Measurements from ENCODE around the gene MTHFS. TPM values are rescaled to one million over a fixed set of nuclear protein-coding genes. Genes with fewer than 3 reads are reported as not detected.
A peak's percentile ranks its signal among the peaks of the same experiment; 100 is the strongest.

MTHFS gene
- total RNA-seq, 1 experiment from 2014 or later: 23.3 TPM

GRCh38 chr15:79875213-79875612 is 21.6 kb downstream of the MTHFS start:
- no peak for DNase-seq (ENCODE audit: low spot score)

GRCh38 chr15:79874242-79874641 is 22.6 kb downstream of the MTHFS start:
- DNase-seq (ENCODE audit: low spot score): peak; percentile 67

GRCh38 chr15:79872358-79873017 is 24.3 kb downstream of the MTHFS start:
- peak; percentile 83 for DNase-seq (ENCODE audit: low spot score)

DNA sequence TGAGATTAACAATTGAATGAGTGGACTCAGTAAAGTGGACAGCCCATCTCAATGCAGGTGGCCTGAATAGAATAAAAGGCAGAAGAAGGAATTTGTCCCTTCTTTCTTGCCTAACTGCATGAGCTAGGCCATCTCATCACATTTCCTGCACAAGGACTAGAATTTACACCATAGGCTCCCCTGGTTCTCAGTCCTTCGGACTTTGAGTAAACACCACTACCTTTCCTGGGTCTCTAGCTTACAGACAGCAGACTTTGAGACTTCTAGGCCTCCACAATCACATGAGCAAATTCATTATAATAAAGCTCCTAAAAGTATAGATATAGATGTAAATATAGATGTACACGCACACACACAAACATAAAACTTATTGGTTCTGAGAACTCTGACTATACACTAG is 28.3 kb downstream of the MTHFS start:
- DNase-seq (ENCODE audit: low spot score): no peak

GRCh38 chr15:79863886-79864285 is 32.9 kb downstream of the MTHFS start:
- peak; percentile 72 for DNase-seq (ENCODE audit: low spot score)

DNA sequence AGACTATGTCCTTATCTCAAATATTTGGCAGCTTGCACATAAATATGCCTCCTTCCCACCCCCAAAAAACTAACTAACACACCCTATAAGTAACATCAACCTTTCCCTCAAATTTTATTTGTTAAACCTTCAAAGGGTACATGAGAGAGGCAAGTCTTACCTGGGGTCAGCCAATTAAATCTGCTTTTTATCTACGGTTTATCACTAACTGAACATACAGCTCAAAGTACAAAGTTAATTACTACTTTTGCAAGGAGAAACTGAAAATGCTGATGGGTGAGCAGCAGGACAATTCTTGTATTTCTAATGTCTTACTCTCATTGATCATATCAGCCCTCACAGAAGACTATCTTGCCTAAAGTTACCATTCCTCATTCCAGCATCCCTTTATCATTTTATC is 34.6 kb downstream of the MTHFS start:
- no peak for DNase-seq (ENCODE audit: low spot score)

- no peak for DNase-seq (ENCODE audit: low spot score)
These were observed 36.2 kb downstream of the MTHFS start for GRCh38 chr15:79860661-79861060.

DNA sequence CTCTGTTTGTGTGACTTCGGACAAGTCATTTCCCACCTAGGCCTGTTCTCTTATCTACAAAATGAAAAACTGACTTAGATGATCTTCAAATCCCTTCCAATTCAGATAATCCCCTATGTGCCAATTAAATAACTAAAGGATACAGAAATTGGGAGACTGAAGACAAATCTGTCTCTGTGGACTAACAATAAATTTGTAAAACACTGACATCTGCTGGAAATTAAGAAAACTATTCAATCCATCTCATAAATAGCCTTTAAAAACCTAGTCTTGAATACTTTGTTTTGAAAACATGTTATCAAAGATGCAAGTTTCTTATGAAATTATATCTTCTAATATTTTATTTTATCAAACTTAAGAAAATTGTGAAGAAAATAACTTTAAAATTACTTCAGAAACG is 38.3 kb downstream of the MTHFS start:
- no peak for DNase-seq (ENCODE audit: low spot score)

DNA sequence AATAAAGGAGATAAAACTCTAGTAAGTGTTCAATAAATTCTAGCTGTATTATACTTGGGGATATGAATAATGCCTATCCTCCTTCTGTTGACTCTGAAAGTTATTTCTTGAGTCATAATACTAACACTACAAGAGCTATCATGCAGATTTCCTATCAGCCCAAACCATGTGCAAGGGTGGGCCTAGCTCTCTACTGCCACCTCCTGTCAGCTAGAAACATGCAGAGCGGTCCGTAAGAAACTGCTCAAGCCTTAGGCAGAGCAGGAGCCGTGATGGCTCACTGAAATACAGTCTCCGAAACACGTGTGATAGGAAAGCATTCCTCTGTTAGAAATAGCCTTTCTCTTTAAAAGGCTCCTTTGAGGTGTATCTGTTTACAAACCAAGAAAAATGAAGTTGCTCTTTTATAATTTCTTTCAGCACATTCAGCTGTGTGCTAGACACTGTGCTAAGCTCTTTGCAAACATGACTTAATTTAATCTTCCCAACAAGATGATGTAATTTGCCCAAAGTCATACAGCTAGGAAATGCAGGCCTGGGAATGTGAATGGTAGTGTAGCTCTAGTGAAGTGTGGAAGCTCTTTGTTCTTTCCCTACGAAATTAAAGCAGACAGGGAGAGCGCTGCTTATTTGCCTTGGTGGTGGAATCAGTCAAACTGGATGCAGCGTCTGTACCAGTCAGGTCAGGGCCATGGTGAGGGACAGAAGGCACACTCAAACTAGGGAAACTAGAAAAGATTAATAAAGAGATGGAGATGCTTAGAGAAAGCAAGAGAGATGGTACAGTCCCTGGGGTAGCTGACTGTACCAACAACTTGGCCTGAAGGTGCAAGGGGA is 43.1 kb downstream of the MTHFS start:
- peak; percentile 81 for DNase-seq (ENCODE audit: low spot score)

- peak; percentile 37 for DNase-seq (ENCODE audit: low spot score)
These were observed 47.0 kb downstream of the MTHFS start for GRCh38 chr15:79849789-79850188.

DNA sequence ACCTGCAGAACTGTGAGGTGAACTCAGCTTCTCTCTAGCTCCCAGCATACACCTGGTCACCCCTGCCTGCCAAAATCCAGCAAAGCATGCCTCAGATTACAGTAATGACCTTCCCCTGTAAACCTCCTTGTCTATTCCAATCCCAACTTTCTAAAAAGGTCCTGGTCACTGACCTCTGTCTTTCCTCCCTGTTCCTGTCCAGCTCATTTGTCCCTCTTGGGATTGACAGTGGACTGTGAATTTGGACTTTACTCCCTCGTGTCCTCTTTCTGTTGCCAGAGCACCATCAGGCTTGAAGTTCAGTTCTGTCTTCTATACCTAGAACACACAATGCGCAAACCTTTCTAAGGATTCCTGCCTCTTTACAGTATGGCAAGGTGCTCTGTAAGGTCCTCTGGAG is 50.3 kb downstream of the MTHFS start:
- no peak for DNase-seq (ENCODE audit: low spot score)

GRCh38 chr15:79844221-79844620 is 52.6 kb downstream of the MTHFS start:
- peak; percentile 14 for DNase-seq (ENCODE audit: low spot score)

GRCh38 chr15:79837846-79838245 is 59.0 kb downstream of the MTHFS start:
- DNase-seq (ENCODE audit: low spot score): no peak

GRCh38 chr15:79834495-79834894 is 62.3 kb downstream of the MTHFS start:
- DNase-seq (ENCODE audit: low spot score): no peak

- DNase-seq (ENCODE audit: low spot score): no peak
These were observed 64.3 kb downstream of the MTHFS start for GRCh38 chr15:79832367-79833120.

DNA sequence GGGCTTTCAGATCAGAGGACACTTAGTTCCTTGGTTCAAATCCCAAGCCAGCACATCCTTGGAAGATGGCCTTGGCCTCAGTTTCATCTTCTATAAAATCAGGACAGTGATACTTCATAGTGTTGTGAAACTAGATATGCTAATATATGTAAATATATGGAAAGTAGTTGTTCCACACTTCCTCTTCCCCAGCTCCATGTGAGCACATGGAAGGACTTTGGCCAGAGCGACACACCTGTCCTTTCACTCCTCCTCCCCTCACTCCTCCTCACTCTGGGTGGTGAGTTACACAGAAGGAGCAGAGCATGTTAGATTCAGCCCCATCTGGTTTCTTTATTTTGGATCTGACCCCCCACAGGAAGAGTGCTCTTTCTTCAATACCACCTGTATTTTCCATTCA is 65.2 kb downstream of the MTHFS start:
- DNase-seq (ENCODE audit: low spot score): no peak

- no peak for DNase-seq (ENCODE audit: low spot score)
These were observed 66.9 kb downstream of the MTHFS start for GRCh38 chr15:79829950-79830349.

DNA sequence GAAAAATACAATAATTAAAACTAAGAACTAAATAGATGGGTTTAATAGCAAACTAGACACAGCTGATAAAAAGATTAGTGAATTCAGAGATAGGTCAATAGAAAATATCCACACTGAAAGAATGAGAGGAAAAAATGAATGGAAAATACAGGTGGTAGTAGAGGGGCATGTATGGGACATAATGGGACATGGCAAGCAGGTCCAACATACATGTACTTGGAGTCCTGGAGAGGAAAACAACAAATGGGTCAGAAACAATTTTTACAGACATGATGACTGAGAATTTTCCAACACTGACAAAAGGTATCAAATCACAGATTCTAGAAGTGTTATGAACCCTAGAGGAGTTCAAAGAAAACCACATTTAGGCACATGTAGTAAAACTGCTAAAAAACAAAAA is 68.4 kb downstream of the MTHFS start:
- DNase-seq (ENCODE audit: low spot score): no peak

GRCh38 chr15:79826800-79827199 is 70.0 kb downstream of the MTHFS start:
- DNase-seq (ENCODE audit: low spot score): no peak

DNA sequence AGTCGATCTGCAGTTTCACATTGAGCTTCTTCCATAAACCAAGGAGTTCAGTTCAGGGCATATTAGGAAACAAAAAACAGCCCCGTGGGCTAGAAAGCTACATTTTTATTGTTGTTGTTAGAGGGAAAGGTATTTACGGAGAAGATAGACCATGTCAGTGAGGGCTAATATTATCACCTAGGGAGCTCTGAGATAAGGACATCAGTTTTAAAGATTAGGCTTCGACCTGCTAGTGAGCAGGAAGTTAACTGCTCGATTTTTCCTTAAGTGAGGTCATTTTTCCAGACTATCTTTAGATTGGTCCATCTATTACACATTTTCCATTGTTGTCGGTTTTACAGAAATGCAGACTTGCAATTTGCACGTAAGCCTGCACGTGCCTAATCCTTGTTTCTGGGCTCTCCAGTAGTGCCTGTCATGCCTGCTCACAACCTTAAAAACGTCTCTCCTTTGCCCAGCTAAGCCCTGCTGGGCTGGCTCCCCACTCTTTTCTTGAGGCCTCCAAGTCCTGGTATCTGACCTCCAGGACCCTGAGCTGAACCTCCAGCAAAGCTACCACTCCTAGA is 72.6 kb downstream of the MTHFS start:
- no peak for DNase-seq (ENCODE audit: low spot score)

DNA sequence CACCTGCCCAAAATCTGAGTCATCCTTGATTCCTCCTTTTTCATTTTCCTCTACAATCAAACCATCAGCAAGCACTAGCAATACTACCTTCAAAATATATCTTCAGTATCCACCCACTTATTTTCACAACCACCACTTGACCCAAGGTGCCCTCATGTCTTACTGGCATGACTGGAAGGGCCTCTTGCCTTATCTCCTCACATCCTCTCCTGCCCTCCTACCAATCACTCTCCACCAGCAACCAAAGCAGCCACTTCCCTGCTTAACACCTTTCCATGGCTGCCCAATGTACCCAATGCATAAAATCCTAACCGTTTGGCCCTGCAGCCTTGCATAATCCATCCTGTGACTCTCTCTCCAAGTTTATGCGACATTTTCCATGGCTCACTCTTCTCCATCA is 76.0 kb downstream of the MTHFS start:
- DNase-seq (ENCODE audit: low spot score): no peak

GRCh38 chr15:79820176-79820575 is 76.6 kb downstream of the MTHFS start:
- DNase-seq (ENCODE audit: low spot score): no peak

All from A172 (cell line).